Panc1 (cell line): ENCODE results near the gene PLEKHM2. TPM values are rescaled to one million over a fixed set of nuclear protein-coding genes. Genes with fewer than 3 reads are reported as not detected.

Experiments
- ATAC-seq: fragments of 200-7000 bp; cut with Tn5 transposase; 2 replicates; pipeline ENCODE4 v1.9.1; 2020; ENCODE audit warnings: mild to moderate bottlenecking, moderate library complexity
- BruUV-seq: library from RNA; stranded (reverse); fragments of 400-500 nt; replicated peaks from 2 replicates; lab custom pipeline; 2021; lab: Mats Ljungman, UMichigan
- CTCF ChIA-PET: fragments of 300-600 bp; sonication (Branson Sonifier 250); formaldehyde crosslinking; loops from one replicate; lab custom pipeline; 2022; ENCODE audit warnings: antibody characterized with exemption; lab: Charles Lee
- POLR2A ChIA-PET: fragments of 300-600 bp; sonication (Branson Sonifier 250); formaldehyde crosslinking; loops from one replicate; lab custom pipeline; 2022; ENCODE audit warnings: antibody characterized with exemption; lab: Charles Lee
- DNase-seq: peaks from one replicate; pipeline ENCODE4 v3.0.0-alpha.2; 2010; ENCODE audit warnings: low read depth, low spot score
- H3K27ac ChIP-seq: 2 replicates; pipeline ENCODE4 v1.5.1; 2011; ENCODE audit warnings: mild to moderate bottlenecking, low read length, inconsistent platforms
- H3K27me3 ChIP-seq: fragments of 200-500 bp; sonication (Bioruptor generic); 2 replicates; pipeline ENCODE4 v1.6.0; 2014; ENCODE audit warnings: low read length, inconsistent platforms; ENCODE audit not compliant: control insufficient read depth, insufficient read depth
- H3K36me3 ChIP-seq: fragments of 200-500 bp; sonication (Bioruptor generic); 2 replicates; pipeline ENCODE4 v1.5.1; 2014; ENCODE audit warnings: inconsistent platforms, mild to moderate bottlenecking, low read length, moderate library complexity; ENCODE audit not compliant: control insufficient read depth, insufficient read depth
- H3K4me1 ChIP-seq: 2 replicates; pipeline ENCODE4 v1.5.1; 2011; ENCODE audit warnings: inconsistent platforms, mild to moderate bottlenecking, low read length, moderate library complexity; ENCODE audit not compliant: control insufficient read depth, insufficient read depth
- H3K4me3 ChIP-seq, 2 experiments: 2 replicates each; pipeline ENCODE4 v1.5.1; 2011 to 2012; ENCODE audit warnings: low read depth in 2 of 2, low read length in 2 of 2, mild to moderate bottlenecking in 2 of 2, inconsistent platforms in 1 of 2, moderate library complexity in 1 of 2
- H3K9me3 ChIP-seq: fragments of 200-500 bp; sonication (Bioruptor generic); 2 replicates; pipeline ENCODE4 v1.5.1; 2014; ENCODE audit warnings: low read depth, mild to moderate bottlenecking, inconsistent platforms, low read length, moderate library complexity; ENCODE audit not compliant: control insufficient read depth, insufficient read depth
- POLR2AphosphoS5 ChIP-seq: IDR thresholded peaks from 2 replicates; pipeline ENCODE4 v1.6.1; 2012; ENCODE audit warnings: mild to moderate bottlenecking, low read depth, low read length, moderate library complexity
- SIN3A ChIP-seq: IDR thresholded peaks from 2 replicates; pipeline ENCODE4 v1.6.1; 2012; ENCODE audit warnings: low read depth, mild to moderate bottlenecking, low read length, moderate library complexity, borderline replicate concordance; ENCODE audit not compliant: insufficient read depth
- TCF7L2 ChIP-seq: IDR thresholded peaks from 2 replicates; pipeline ENCODE4 v1.6.1; 2011; ENCODE audit warnings: mild to moderate bottlenecking, low read depth, low read length, inconsistent platforms
- in situ Hi-C: cut with HindIII; loops from 2 replicates; pipeline ENCODE4 v1.10.0; 2016; ENCODE audit warnings: low sequenced_read_pairs, low pct_unique_long_range_greater_than_20kb
- intact Hi-C: fragments of 100-400 bp; cut with micrococcal nuclease; formaldehyde crosslinking; loops from one replicate; pipeline ENCODE4 v1.10.0; 2022; ENCODE audit not compliant: unreplicated experiment
- total RNA-seq: library from RNA; stranded (reverse); gene quantifications from one replicate; pipeline ENCODE4 v1.2.1, GENCODE V29; 2021; ENCODE audit not compliant: unreplicated experiment
- TF ChIP-seq, protein P1 (sequence below), 2 experiments: IDR thresholded peaks; 2 replicates each; pipeline ENCODE4 v1.6.1; 2011 to 2012; ENCODE audit warnings: low read depth in 2 of 2, control low read depth in 1 of 2, low read length in 1 of 2, mild to moderate bottlenecking in 1 of 2, moderate library complexity in 1 of 2; ENCODE audit not compliant: insufficient read depth in 1 of 2
- TF ChIP-seq, protein P2 (sequence below): fragments of 450-650 bp; IDR thresholded peaks from 2 replicates; pipeline ENCODE4 v1.5.1; 2017; ENCODE audit warnings: mild to moderate bottlenecking

PLEKHM2 gene
- total RNA-seq, 1 experiment from 2014 or later = 54.6 TPM

GRCh38 chr1:15733218-15733725 lies 49.2 kb downstream of the PLEKHM2 start:
- no peaks in the 10 kb centered on the region; the same call in 1 of the 2 replicates for H3K4me1 ChIP-seq
- H3K9me3 ChIP-seq = no peaks in the 10 kb centered on the region
- no peak for ATAC-seq
- H3K4me3 ChIP-seq = no peak overlapping the region
- TF ChIP-seq POLR2AphosphoS5 (no peak), SIN3A (no peak), TCF7L2 (no peak)
- TF ChIP-seq, protein P1, sequence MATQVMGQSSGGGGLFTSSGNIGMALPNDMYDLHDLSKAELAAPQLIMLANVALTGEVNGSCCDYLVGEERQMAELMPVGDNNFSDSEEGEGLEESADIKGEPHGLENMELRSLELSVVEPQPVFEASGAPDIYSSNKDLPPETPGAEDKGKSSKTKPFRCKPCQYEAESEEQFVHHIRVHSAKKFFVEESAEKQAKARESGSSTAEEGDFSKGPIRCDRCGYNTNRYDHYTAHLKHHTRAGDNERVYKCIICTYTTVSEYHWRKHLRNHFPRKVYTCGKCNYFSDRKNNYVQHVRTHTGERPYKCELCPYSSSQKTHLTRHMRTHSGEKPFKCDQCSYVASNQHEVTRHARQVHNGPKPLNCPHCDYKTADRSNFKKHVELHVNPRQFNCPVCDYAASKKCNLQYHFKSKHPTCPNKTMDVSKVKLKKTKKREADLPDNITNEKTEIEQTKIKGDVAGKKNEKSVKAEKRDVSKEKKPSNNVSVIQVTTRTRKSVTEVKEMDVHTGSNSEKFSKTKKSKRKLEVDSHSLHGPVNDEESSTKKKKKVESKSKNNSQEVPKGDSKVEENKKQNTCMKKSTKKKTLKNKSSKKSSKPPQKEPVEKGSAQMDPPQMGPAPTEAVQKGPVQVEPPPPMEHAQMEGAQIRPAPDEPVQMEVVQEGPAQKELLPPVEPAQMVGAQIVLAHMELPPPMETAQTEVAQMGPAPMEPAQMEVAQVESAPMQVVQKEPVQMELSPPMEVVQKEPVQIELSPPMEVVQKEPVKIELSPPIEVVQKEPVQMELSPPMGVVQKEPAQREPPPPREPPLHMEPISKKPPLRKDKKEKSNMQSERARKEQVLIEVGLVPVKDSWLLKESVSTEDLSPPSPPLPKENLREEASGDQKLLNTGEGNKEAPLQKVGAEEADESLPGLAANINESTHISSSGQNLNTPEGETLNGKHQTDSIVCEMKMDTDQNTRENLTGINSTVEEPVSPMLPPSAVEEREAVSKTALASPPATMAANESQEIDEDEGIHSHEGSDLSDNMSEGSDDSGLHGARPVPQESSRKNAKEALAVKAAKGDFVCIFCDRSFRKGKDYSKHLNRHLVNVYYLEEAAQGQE (IDR thresholded peaks at IDR 0.05; ENCODE audit: insufficient read depth in 1 of 2, low read depth in 2 of 2, low read length in 1 of 2) = no peak
- TF ChIP-seq, protein P2, sequence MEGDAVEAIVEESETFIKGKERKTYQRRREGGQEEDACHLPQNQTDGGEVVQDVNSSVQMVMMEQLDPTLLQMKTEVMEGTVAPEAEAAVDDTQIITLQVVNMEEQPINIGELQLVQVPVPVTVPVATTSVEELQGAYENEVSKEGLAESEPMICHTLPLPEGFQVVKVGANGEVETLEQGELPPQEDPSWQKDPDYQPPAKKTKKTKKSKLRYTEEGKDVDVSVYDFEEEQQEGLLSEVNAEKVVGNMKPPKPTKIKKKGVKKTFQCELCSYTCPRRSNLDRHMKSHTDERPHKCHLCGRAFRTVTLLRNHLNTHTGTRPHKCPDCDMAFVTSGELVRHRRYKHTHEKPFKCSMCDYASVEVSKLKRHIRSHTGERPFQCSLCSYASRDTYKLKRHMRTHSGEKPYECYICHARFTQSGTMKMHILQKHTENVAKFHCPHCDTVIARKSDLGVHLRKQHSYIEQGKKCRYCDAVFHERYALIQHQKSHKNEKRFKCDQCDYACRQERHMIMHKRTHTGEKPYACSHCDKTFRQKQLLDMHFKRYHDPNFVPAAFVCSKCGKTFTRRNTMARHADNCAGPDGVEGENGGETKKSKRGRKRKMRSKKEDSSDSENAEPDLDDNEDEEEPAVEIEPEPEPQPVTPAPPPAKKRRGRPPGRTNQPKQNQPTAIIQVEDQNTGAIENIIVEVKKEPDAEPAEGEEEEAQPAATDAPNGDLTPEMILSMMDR = no peak
- in situ Hi-C loops = no loop called here
- CTCF ChIA-PET = no interaction called here
- DNase-seq = no peak
- POLR2A ChIA-PET = no interaction called here
- H3K27ac ChIP-seq = no peak overlapping the region
- no peaks in the 10 kb centered on the region for H3K27me3 ChIP-seq
- no TSS peak for BruUV-seq
- H3K36me3 ChIP-seq = no peaks in the 10 kb centered on the region
- intact Hi-C loops = no loop called here

- TF ChIP-seq, protein P1 (IDR thresholded peaks at IDR 0.05; ENCODE audit: insufficient read depth in 1 of 2, low read depth in 2 of 2, low read length in 1 of 2) = no peak
- TF ChIP-seq, protein P2 = no peak
- TF ChIP-seq SIN3A = no peak
- TF ChIP-seq TCF7L2 = no peak
- no peak for TF ChIP-seq POLR2AphosphoS5
- no peak for DNase-seq
- ChIA-PET CTCF (no interaction called here), POLR2A (no interaction called here)
- in situ Hi-C loops (no loop called here), intact Hi-C loops (no loop called here)
- no peaks in the 10 kb centered on the region for H3K27me3 ChIP-seq
- H3K4me1 ChIP-seq = no peaks in the 10 kb centered on the region; the same call in 1 of the 2 replicates
- no peak overlapping the region for H3K4me3 ChIP-seq
- H3K27ac ChIP-seq = no peak overlapping the region
- no TSS peak for BruUV-seq
- no peaks in the 10 kb centered on the region for H3K36me3 ChIP-seq
- ATAC-seq = no peak
- no peaks in the 10 kb centered on the region for H3K9me3 ChIP-seq
Measured at GRCh38 chr1:15733726-15734226, 49.7 kb downstream of the PLEKHM2 start.
